ENCODE measurements around the gene BAHCC1.

DNA sequence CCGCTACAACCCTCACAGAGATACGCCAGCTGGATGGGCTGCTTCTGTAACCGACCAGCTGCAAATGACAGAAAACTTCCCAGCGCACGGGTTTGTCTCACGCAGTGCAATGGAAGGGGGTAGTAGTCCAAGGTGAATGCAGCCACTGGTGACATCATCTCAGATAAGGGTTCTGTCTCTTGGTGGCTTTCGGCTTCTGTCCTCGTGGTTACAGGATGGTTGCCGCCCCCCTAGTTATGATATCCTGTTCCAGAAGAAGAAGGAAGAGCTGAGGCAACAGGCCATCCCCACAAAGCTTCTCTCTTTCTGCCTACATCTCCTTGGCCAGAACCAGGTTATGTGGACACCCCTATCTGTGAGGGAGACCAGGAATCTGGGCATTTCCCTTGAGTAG, 40.3 kb upstream of the BAHCC1 start:
- TF ChIP-seq CTCF (IDR thresholded peaks at IDR 0.05; ENCODE audit: low read depth, low read length, poor library complexity, severe bottlenecking) (no peak), EZH2phosphoT487 (IDR thresholded peaks at IDR 0.05; ENCODE audit: borderline replicate concordance, low read length) (no peak)
